PC-3 (cell line): Measurements from ENCODE around the gene SRGAP3.

Experiments
- EZH2 ChIP-seq: fragments of 300-600 bp; sonication (generic); IDR thresholded peaks from one replicate; pipeline ENCODE4 v1.6.1; 2017; ENCODE audit warnings: antibody characterized with exemption, mild to moderate bottlenecking, low read length; ENCODE audit not compliant: unreplicated experiment
- TF ChIP-seq, protein P1 (sequence below): fragments of 300-600 bp; sonication (generic); conservative IDR thresholded peaks from 2 replicates; pipeline ENCODE4 v1.5.1; 2017; ENCODE audit warnings: antibody characterized with exemption, low read depth, mild to moderate bottlenecking, low read length

DNA sequence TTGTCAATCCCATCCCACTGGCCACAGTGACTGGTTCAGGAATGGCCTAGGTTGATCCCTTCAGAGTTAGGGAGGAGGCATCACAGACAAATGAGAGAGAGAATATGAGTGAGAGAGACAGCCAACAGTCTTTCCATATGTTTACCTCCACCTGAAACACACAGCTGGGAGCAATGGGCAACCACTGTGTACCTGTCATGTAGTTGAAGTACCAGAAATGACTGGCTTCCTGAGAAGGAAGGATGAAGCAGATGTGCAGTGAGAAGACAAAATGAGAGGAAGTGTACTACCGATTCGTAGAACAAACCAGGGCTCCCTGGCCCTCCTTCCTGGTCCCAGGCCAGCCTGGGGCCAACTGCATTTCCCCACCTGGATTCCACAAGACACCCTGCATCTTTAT is 27.4 kb downstream of the SRGAP3 start:
- no peak for TF ChIP-seq EZH2
- TF ChIP-seq, protein P1, sequence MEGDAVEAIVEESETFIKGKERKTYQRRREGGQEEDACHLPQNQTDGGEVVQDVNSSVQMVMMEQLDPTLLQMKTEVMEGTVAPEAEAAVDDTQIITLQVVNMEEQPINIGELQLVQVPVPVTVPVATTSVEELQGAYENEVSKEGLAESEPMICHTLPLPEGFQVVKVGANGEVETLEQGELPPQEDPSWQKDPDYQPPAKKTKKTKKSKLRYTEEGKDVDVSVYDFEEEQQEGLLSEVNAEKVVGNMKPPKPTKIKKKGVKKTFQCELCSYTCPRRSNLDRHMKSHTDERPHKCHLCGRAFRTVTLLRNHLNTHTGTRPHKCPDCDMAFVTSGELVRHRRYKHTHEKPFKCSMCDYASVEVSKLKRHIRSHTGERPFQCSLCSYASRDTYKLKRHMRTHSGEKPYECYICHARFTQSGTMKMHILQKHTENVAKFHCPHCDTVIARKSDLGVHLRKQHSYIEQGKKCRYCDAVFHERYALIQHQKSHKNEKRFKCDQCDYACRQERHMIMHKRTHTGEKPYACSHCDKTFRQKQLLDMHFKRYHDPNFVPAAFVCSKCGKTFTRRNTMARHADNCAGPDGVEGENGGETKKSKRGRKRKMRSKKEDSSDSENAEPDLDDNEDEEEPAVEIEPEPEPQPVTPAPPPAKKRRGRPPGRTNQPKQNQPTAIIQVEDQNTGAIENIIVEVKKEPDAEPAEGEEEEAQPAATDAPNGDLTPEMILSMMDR: no peak
